H1 (cell line): ENCODE data around the gene LIPE. TPM values are rescaled to one million over a fixed set of nuclear protein-coding genes. Genes with fewer than 3 reads are reported as not detected.

ENCODE experiments used
- CTCF ChIA-PET: fragments of 300-600 bp; sonication (Branson Sonifier 250); formaldehyde crosslinking; loops from one replicate; lab custom pipeline; 2021; ENCODE audit not compliant: partially characterized antibody; lab: Charles Lee
- POLR2A ChIA-PET: fragments of 300-600 bp; sonication (Branson Sonifier 250); formaldehyde crosslinking; loops from one replicate; lab custom pipeline; 2021; ENCODE audit warnings: inconsistent platforms; ENCODE audit not compliant: partially characterized antibody; lab: Charles Lee
- DNase-seq, 2 experiments: peaks; one replicate each; pipeline versions ENCODE4 v3.0.0 to v3.0.0-alpha.2; 2010 to 2022; ENCODE audit warnings: low spot score in 2 of 2, low read depth in 1 of 2, mixed read lengths in 1 of 2
- FAIRE-seq: peaks from 2 replicates; lab custom pipeline; 2011; peaks lifted over from hg19 to GRCh38; lab: Jason Lieb, UNC
- H2AFZ ChIP-seq: 2 replicates; pipeline ENCODE4 v1.8.1; 2012; ENCODE audit warnings: low read length, inconsistent platforms
- H2AK5ac ChIP-seq: 2 replicates; pipeline ENCODE4 v1.6.1; 2013; ENCODE audit warnings: low read depth, low read length
- H2BK120ac ChIP-seq: replicated peaks from 2 replicates; pipeline ENCODE3; 2013; ENCODE audit warnings: low read depth, low read length, inconsistent platforms
- H2BK12ac ChIP-seq: 2 replicates; pipeline ENCODE4 v1.6.1; 2013; ENCODE audit warnings: low read depth, low read length
- H2BK15ac ChIP-seq: 2 replicates; pipeline ENCODE4 v1.6.1; 2013; ENCODE audit warnings: low read length
- H2BK20ac ChIP-seq: 2 replicates; pipeline ENCODE4 v1.6.1; 2013; ENCODE audit warnings: low read length
- H2BK5ac ChIP-seq: 2 replicates; pipeline ENCODE4 v1.6.1; 2013; ENCODE audit warnings: low read depth, low read length
- H3K14ac ChIP-seq: 2 replicates; pipeline ENCODE4 v1.6.1; 2013; ENCODE audit warnings: inconsistent platforms; ENCODE audit not compliant: insufficient read length
- H3K18ac ChIP-seq: 2 replicates; pipeline ENCODE4 v1.6.1; 2013; ENCODE audit warnings: low read length; ENCODE audit errors: extremely low read depth
- H3K23ac ChIP-seq: 2 replicates; pipeline ENCODE4 v1.6.1; 2013; ENCODE audit warnings: inconsistent platforms; ENCODE audit not compliant: insufficient read length
- H3K23me2 ChIP-seq: 2 replicates; pipeline ENCODE4 v1.6.1; 2013; ENCODE audit warnings: low read depth, low read length
- H3K27ac ChIP-seq: 2 replicates; pipeline ENCODE4 v1.6.1; 2011; ENCODE audit warnings: low read depth, low read length, inconsistent platforms
- H3K27me3 ChIP-seq, 4 experiments: replicated peaks in 1 of 4; 1 replicate in 1 of 4; 2 replicates in 3 of 4; pipeline versions ENCODE4 v1.6.1 to v1.8.1; 2011 to 2013; ENCODE audit warnings: low read length in 3 of 4, mild to moderate bottlenecking in 3 of 4, inconsistent platforms in 2 of 4, mixed read lengths in 2 of 4, moderate library complexity in 1 of 4; ENCODE audit not compliant: control insufficient read depth in 3 of 4, insufficient read depth in 3 of 4; ENCODE audit errors: extremely low read depth in 1 of 4
- H3K36me3 ChIP-seq, 4 experiments: 2 replicates each; pipeline versions ENCODE4 v1.6.1 to v1.8.1; 2011 to 2013; ENCODE audit warnings: mild to moderate bottlenecking in 4 of 4, low read length in 3 of 4, moderate library complexity in 2 of 4, control low read depth in 1 of 4, inconsistent platforms in 1 of 4; ENCODE audit not compliant: insufficient read depth in 4 of 4, control insufficient read depth in 2 of 4
- H3K4ac ChIP-seq: replicated peaks from 2 replicates; pipeline ENCODE3; 2013; ENCODE audit warnings: low read length, low read depth, mixed read lengths, inconsistent platforms; ENCODE audit not compliant: insufficient read length
- H3K4me1 ChIP-seq, 4 experiments: replicated peaks in 1 of 4; 1 replicate in 1 of 4; 2 replicates in 3 of 4; pipeline versions ENCODE4 v1.6.1 to v1.8.1; 2011 to 2013; ENCODE audit warnings: low read length in 3 of 4, inconsistent platforms in 2 of 4, mixed read lengths in 1 of 4; ENCODE audit not compliant: insufficient read depth in 4 of 4, control insufficient read depth in 3 of 4
- H3K4me2 ChIP-seq, 2 experiments: 2 replicates each; pipeline versions ENCODE4 v1.6.1 to v1.8.1; 2011 to 2013; ENCODE audit warnings: low read depth in 2 of 2, low read length in 2 of 2, control low read depth in 1 of 2, inconsistent platforms in 1 of 2, mild to moderate bottlenecking in 1 of 2; ENCODE audit not compliant: insufficient read depth in 1 of 2
- H3K4me3 ChIP-seq, 4 experiments: fragments of 200-600, 300-600 bp in 1 of 4; sonication (generic), shearing (Covaris generic), sonication (Bioruptor Twin) in 1 of 4; 2 replicates each; pipeline versions ENCODE4 v1.5.1 to v1.8.1; 2011 to 2016; ENCODE audit warnings: low read length in 4 of 4, low read depth in 3 of 4, control low read depth in 2 of 4, inconsistent platforms in 2 of 4, mild to moderate bottlenecking in 2 of 4, mixed read lengths in 1 of 4, moderate library complexity in 1 of 4; ENCODE audit not compliant: insufficient read depth in 2 of 4; ENCODE audit errors: extremely low read depth in 1 of 4
- H3K56ac ChIP-seq: replicated peaks from 2 replicates; pipeline ENCODE3; 2013; ENCODE audit warnings: low read depth, mild to moderate bottlenecking, mixed read lengths, low read length, inconsistent platforms; ENCODE audit not compliant: insufficient read length
- H3K79me1 ChIP-seq: 2 replicates; pipeline ENCODE4 v1.6.1; 2013; ENCODE audit warnings: low read depth, low read length, control low read depth
- H3K79me2 ChIP-seq, 2 experiments: 2 replicates each; pipeline versions ENCODE4 v1.6.1 to v1.8.1; 2012 to 2013; ENCODE audit warnings: low read length in 2 of 2, mild to moderate bottlenecking in 2 of 2, inconsistent platforms in 1 of 2; ENCODE audit not compliant: insufficient read depth in 2 of 2, control insufficient read depth in 1 of 2
- H3K9ac ChIP-seq, 4 experiments: replicated peaks in 1 of 4; 1 replicate in 1 of 4; 2 replicates in 3 of 4; pipeline versions ENCODE4 v1.6.1 to v1.8.1; 2011 to 2013; ENCODE audit warnings: low read depth in 3 of 4, low read length in 3 of 4, control low read depth in 2 of 4, mild to moderate bottlenecking in 2 of 4, moderate library complexity in 2 of 4, inconsistent platforms in 1 of 4; ENCODE audit errors: extremely low read depth in 1 of 4
- H3K9me3 ChIP-seq, 2 experiments: 2 replicates each; pipeline versions ENCODE4 v1.6.1 to v1.8.1; 2012 to 2013; ENCODE audit warnings: mild to moderate bottlenecking in 2 of 2, moderate library complexity in 2 of 2, control low read depth in 1 of 2, inconsistent platforms in 1 of 2, low read depth in 1 of 2, low read length in 1 of 2, mixed read lengths in 1 of 2; ENCODE audit not compliant: insufficient read depth in 2 of 2
- H4K20me1 ChIP-seq, 2 experiments: replicated peaks in 1 of 2; 2 replicates each; pipeline versions ENCODE3 to v1.8.1; 2011 to 2013; ENCODE audit warnings: inconsistent platforms in 2 of 2, low read length in 2 of 2, mild to moderate bottlenecking in 1 of 2; ENCODE audit not compliant: insufficient read depth in 2 of 2, control insufficient read depth in 1 of 2
- H4K5ac ChIP-seq: 2 replicates; pipeline ENCODE4 v1.6.1; 2013; ENCODE audit warnings: low read length, low read depth, mixed read lengths, inconsistent platforms; ENCODE audit not compliant: insufficient read length
- H4K8ac ChIP-seq: 2 replicates; pipeline ENCODE4 v1.8.0; 2013; ENCODE audit warnings: mild to moderate bottlenecking, moderate library complexity, low read length, inconsistent platforms; ENCODE audit not compliant: insufficient read depth; ENCODE audit errors: extremely low read depth
- H4K91ac ChIP-seq: replicated peaks from 2 replicates; pipeline ENCODE3; 2013; ENCODE audit warnings: low read length, mixed read lengths, inconsistent platforms; ENCODE audit not compliant: insufficient read length
- BRCA1 ChIP-seq: IDR thresholded peaks from 2 replicates; pipeline ENCODE4 v1.6.1; 2012; ENCODE audit warnings: low read depth, low read length, improper control_type of control experiment
- CHD1 ChIP-seq: IDR thresholded peaks from 2 replicates; pipeline ENCODE4 v1.6.1; 2012; ENCODE audit warnings: low read depth, low read length, improper control_type of control experiment
- CTCF ChIP-seq, 3 experiments: IDR thresholded peaks; 1 replicate in 2 of 3; 2 replicates in 1 of 3; pipeline versions ENCODE4 v1.5.1 to v1.6.1; 2011; ENCODE audit warnings: low read length in 3 of 3, mild to moderate bottlenecking in 3 of 3, inconsistent platforms in 2 of 3, low read depth in 1 of 3, moderate library complexity in 1 of 3; ENCODE audit not compliant: insufficient read depth in 1 of 3; ENCODE audit errors: control extremely low read depth in 1 of 3
- FOSL1 ChIP-seq: IDR thresholded peaks from 2 replicates; pipeline ENCODE4 v1.6.1; 2011; ENCODE audit warnings: mild to moderate bottlenecking, low read depth, low read length, moderate library complexity; ENCODE audit not compliant: insufficient read depth
- GTF2F1 ChIP-seq: IDR thresholded peaks from 2 replicates; pipeline ENCODE4 v1.6.1; 2012; ENCODE audit warnings: low read depth, low read length, improper control_type of control experiment, borderline replicate concordance
- NANOG ChIP-seq: IDR thresholded peaks from 2 replicates; pipeline ENCODE4 v1.6.1; 2011; ENCODE audit warnings: low read length, low read depth, mild to moderate bottlenecking, inconsistent platforms; ENCODE audit not compliant: insufficient read depth, poor library complexity, severe bottlenecking
- NRF1 ChIP-seq: IDR thresholded peaks from 2 replicates; pipeline ENCODE4 v1.6.1; 2011; ENCODE audit warnings: mild to moderate bottlenecking, low read depth, low read length, improper control_type of control experiment
- SP4 ChIP-seq: IDR thresholded peaks from 2 replicates; pipeline ENCODE4 v1.6.1; 2012; ENCODE audit warnings: low read length, inconsistent platforms
- TBP ChIP-seq: IDR thresholded peaks from 2 replicates; pipeline ENCODE4 v1.6.1; 2011; ENCODE audit warnings: low read depth, low read length, improper control_type of control experiment
- WGBS, 2 experiments: shearing (Covaris generic) in 1 of 2; methylation state at CpG; one replicate each; pipeline versions ENCODE4 v1.1.6 to v1.1.7; 2013 to 2015; ENCODE audit warnings: low lambda C conversion rate in 2 of 2, mixed read lengths in 2 of 2, inconsistent platforms in 1 of 2, low coverage in 1 of 2, missing lambda C conversion rate in 1 of 2; ENCODE audit not compliant: insufficient replicate concordance in 2 of 2, insufficient coverage in 1 of 2, insufficient read length in 1 of 2; ENCODE audit errors: extremely low coverage in 1 of 2, missing lambda C conversion rate in 1 of 2; 5-methylcytosine and 5-hydroxymethylcytosine counted together
- polyA plus RNA-seq, 7 experiments: library from polyadenylated mRNA; depleted of rRNA in 3 of 7; stranded (reverse) in 5 of 7; unstranded in 2 of 7; fragments of >200 nt in 5 of 7; fragments of 200-250 nt in 2 of 7; gene quantifications; 1 replicate in 5 of 7; 2 replicates in 1 of 7; 4 replicates in 1 of 7; pipeline versions ENCODE4 v1.2.1 to v1.2.3, GENCODE V29; 2011 to 2013; ENCODE audit warnings: missing spikeins in 2 of 7, mixed read lengths in 2 of 7
- total RNA-seq: library from RNA; stranded (reverse); fragmentation: NEBNext Ultra II Directional; extraction: Animal tissue kit (Norgen Biotek cat#: 25700); gene quantifications from 2 replicates; pipeline ENCODE4 v1.2.1, GENCODE V29; 2021

LIPE gene
- total and polyA plus RNA-seq, 2 of the 8 experiments (the other 6 are each of a cell fraction or from before 2014, with no cell fraction given) = 8.7 to 15.9 TPM

GRCh38 chr19:42469311-42470235 is 42.4 kb upstream of the LIPE start:
- 93% methylated on average over 8 of the region's 8 CpGs; no CpG with 5 or more reads in 1 of the 2 experiments for WGBS, 2 experiments
- Histone ChIP-seq H2AFZ (no peak overlapping the region), H2BK20ac (peak overlapping the region; percentile 82; the same call in 1 of the 2 replicates), H3K4ac (no peak overlapping the region), H3K23me2 (no peaks in the 10 kb centered on the region), H3K27me3 (no peaks in the 10 kb centered on the region), H3K14ac (no peak overlapping the region), H2BK12ac (peak overlapping the region; percentile 99), H2AK5ac (peak overlapping the region; percentile 60; the same call in 1 of the 2 replicates), H2BK5ac (peak overlapping the region; percentile 32; the same call in 1 of the 2 replicates), H3K4me1 (peaks cover 14 to 28% (median 21%) of the 10 kb centered on the region in 4 experiments), H4K91ac (peak overlapping the region; percentile 73), H4K8ac (no peak overlapping the region), H2BK15ac (no peak overlapping the region; the same call in 1 of the 2 replicates), H4K5ac (no peak overlapping the region), H3K36me3 (no peaks in the 10 kb centered on the region), H3K23ac (no peak overlapping the region), H3K79me1 (no peaks in the 10 kb centered on the region), H3K4me2 (no peak overlapping the region), H3K4me3 (no peak overlapping the region), H3K79me2 (no peaks in the 10 kb centered on the region), H3K56ac (no peak overlapping the region), H3K18ac (peak overlapping the region; percentile 71; the same call in 1 of the 2 replicates), H3K9ac (no peak overlapping the region), H4K20me1 (no peaks in the 10 kb centered on the region), H3K9me3 (no peaks in the 10 kb centered on the region), H2BK120ac (peak overlapping the region; percentile 65), H3K27ac (no peak overlapping the region)
- POLR2A ChIA-PET = interaction anchor here (0.6 to 1.8 kb wide), 2 partner anchors 10 to 130 kb away, joined by 3 to 4 read pairs; no protein-coding TSS in a partner anchor
- CTCF ChIA-PET = interaction anchor here (0.9 to 4.7 kb wide), 8 partner anchors 19 to 97 kb away, joined by 3 to 22 read pairs (median 6); partner anchors contain the start of gene CEACAM1
- no peak for FAIRE-seq
- no peak for DNase-seq
- TF ChIP-seq TBP (no peak), NANOG (no peak), BRCA1 (no peak), CHD1 (no peak), FOSL1 (no peak), GTF2F1 (no peak), NRF1 (no peak), CTCF (IDR thresholded peaks at IDR 0.05; ENCODE audit: control extremely low read depth in 1 of 3, insufficient read depth in 1 of 3, low read depth in 1 of 3, low read length in 3 of 3) (no peak), SP4 (no peak)
